GM04503 (cell line): Measurements from ENCODE around the gene TKTL2.

Experiments used
- DNase-seq: peaks from one replicate; pipeline ENCODE4 v3.0.0-alpha.2; 2012; ENCODE audit warnings: low read depth

Gene TKTL2

DNA sequence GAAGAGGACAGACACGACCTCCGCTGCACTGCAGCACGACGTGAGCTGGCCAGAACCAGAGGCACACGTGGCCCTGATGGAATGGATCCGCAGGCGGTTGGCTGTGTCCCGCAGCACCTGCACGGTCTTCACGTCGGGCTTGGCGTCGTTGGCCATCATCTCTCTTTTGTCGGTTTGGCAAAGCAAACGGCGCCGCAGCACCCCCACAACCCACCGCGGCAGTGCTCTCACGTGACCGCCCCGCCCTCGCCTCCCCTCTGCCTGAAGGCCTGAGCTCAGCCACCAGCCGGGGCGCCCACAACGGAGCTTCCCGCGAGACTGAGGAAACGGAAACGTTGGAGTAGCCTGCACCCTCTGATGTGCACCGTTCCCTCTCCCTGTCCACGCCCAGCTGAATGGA, at the start of gene TKTL2:
Gene TKTL2, minus strand, starts transcription at position 179 of the 400 bp plus-strand sequence. Its CDS starts 20 bp downstream, at position 159.
- no peak for DNase-seq

DNA sequence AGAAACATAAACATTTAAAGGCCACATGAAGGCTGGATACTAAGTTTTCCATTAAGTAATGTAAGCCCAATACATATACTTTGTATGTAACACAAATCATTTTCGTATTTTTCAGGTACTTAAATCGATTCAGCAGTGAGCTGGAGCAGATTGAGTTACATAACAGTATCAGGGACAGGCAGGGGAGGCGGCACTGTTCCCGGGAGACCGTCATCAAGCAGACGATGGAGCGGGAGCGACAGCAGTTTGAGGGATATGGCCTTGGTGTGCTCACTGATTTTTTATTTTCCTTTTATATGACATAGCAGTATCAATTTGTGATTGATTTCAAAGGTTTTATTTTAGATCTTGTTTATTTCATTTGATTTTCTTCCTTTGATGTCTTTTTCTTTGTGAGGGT, 41.6 kb upstream of the TKTL2 start:
- no peak for DNase-seq

DNA sequence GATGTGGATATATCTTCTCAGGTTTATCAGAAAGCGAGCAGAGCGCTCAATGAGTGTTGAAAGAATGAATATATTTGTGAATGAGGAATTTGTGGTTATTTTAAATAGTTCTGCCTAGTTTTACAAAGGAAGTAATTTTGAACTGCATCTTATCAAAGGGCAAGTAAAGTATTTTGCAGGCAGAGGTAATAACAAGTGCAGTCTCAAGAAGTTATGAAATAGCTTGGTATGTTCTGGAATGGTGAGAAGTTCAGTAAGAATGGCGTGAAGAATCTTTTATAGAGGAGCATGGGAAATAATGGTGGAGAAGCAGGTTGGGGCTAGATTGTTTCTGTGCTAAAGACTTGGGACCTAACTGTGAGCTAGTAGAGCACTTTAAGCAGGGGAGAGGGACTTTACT, 31.8 kb upstream of the TKTL2 start:
- no peak for DNase-seq

DNA sequence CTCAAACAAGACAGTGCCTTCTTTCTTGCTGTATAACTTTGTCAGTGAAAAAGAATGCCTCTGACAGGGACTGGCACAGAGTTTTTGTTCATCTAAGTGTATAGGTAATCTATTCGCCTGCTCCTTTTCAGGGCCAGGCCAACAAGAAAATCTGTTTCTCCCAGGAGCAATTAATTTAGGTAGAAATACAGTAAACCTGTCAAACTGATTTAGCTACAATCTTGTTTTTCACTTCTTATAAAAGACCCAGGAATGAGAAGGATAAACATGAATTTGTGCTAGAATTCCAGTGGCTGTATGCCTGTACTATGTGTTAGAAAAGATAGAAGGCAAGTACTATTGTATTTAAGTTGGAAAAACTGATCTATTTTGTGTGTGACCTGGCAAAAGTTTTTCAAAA, 27.0 kb upstream of the TKTL2 start:
- no peak for DNase-seq

- no peak for DNase-seq
Measured at GRCh38 chr4:163495900-163496299, 22.3 kb upstream of the TKTL2 start.

- peak; percentile 75 for DNase-seq
Measured at GRCh38 chr4:163494360-163495241, 21.0 kb upstream of the TKTL2 start, which contains the start of gene TMA16. TSS of gene TMA16 (plus strand) at chr4:163494690. CDS start at chr4:163494802, 112 bp downstream.

DNA sequence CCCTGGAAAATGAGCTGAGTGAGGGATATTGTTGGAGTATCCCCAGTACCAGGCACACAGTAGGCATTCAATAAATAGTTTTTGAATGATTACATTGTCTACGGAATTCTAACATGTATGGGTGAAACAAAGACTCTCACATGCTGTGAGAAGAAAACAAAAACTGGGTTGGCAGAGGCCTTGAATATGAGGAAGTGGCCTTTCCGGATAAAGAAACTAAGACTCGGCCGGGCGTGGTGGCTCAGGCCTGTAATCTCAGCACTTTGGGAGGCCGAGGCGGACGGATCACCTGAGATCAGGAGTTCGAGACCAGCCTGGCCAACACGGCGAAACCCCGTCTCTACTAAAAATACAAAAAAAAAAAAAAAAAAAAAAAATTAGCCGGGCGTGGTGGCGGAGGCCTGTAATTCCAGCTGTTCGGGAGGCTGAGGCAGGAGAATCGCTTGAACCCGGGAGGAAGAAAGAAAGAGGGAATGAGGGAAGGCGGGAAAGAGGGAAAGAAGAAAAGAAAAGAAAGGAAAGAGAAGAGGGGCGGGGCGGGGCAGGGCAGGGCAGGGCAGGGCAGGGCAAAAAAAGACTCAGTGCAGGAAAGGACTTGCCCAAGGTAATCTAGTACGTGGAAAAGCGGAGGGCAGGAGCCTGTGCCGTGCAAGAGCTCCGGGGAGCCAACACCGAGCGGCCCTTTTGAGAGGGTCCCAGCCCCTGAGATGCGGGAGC, 20.2 kb upstream of the TKTL2 start:
- no peak for DNase-seq

DNA sequence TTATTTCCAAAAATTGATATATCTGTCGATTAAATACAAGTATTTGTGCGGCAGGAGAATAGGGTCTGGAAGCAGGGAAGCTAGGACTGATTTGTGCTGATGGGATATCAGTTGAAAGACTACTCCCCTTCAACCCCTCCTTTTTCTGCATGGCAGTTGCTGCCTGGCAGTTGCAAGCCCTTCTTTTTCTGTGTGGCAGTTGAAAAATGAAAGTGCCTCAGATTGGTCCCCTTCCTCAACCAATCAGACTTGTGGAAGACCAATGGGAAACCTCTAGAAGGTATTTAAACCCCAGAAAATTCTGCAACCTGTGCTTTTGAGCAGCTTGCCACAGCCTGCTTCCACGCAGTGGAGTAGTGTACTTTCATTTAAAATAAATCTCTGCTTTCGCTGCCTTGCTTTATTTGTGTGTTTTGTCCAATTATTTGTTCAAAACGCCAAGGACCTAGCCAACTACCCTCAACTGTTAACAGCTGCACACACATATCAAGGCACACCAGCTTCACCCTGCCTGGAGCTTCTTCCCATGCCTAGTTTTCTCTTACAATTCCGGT, 19.5 kb upstream of the TKTL2 start:
- no peak for DNase-seq

GRCh38 chr4:163489929-163490328, 16.4 kb upstream of the TKTL2 start:
- no peak for DNase-seq

- no peak for DNase-seq
Measured at GRCh38 chr4:163486321-163486720, 12.8 kb upstream of the TKTL2 start.

GRCh38 chr4:163485589-163485988, 12.0 kb upstream of the TKTL2 start:
- DNase-seq = no peak

DNA sequence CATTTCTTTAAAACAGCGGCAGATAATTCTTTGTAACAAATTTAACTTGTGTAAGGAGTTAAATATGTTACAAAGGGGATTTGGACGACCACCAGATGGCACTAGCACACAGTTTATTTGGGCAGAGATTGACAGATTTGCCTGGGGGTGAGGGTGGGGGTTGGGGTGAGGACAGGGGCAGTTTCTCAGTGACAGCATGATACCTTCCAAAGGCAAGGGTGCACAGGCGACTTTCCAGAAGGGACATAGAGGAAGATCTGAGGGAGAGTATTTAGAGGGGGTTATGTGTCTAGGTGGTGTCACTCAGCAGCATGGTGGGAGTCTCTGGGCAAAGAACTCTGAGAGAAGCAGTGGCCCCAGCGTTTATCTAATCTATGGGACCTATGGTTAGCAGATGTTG, 11.4 kb upstream of the TKTL2 start:
- no peak for DNase-seq

GRCh38 chr4:163482190-163482589, 8.6 kb upstream of the TKTL2 start:
- DNase-seq = no peak

GRCh38 chr4:163476761-163477438, 3.3 kb upstream of the TKTL2 start:
- no peak for DNase-seq

- no peak for DNase-seq
Measured at GRCh38 chr4:163474027-163474426, 473 bp upstream of the TKTL2 start.

GRCh38 chr4:163473130-163473529, 424 bp downstream of the TKTL2 start:
- no peak for DNase-seq

- no peak for DNase-seq
Measured at GRCh38 chr4:163470391-163470790, 3.2 kb downstream of the TKTL2 start.

GRCh38 chr4:163467082-163467770, 6.3 kb downstream of the TKTL2 start:
- DNase-seq = no peak

GRCh38 chr4:163462556-163462955, 11.0 kb downstream of the TKTL2 start:
- no peak for DNase-seq

- no peak for DNase-seq
Measured at GRCh38 chr4:163448540-163449203, 24.9 kb downstream of the TKTL2 start.

- DNase-seq = no peak
Measured at GRCh38 chr4:163447481-163447880, 26.1 kb downstream of the TKTL2 start.
